ENCODE data around the gene PLCH1. TPM values are rescaled to one million over a fixed set of nuclear protein-coding genes. Genes with fewer than 3 reads are reported as not detected.

The PLCH1 gene
- total and polyA plus RNA-seq, 9 of the 15 experiments (the other 6 are each of a cell fraction or from before 2014, with no cell fraction given), result 0.17 to 0.62 (median 0.40) TPM

GRCh38 chr3:155525324-155525833, 219.5 kb downstream of the PLCH1 start (continued):
- TF ChIP-seq RBM14 (IDR thresholded peaks at IDR 0.05; ENCODE audit: borderline replicate concordance, insufficient read depth, low read depth, low read length) (no peak), ZBED1 (IDR thresholded peaks at IDR 0.05) (no peak), NFXL1 (CRISPR knock-in tag; IDR thresholded peaks at IDR 0.05) (no peak)

DNA sequence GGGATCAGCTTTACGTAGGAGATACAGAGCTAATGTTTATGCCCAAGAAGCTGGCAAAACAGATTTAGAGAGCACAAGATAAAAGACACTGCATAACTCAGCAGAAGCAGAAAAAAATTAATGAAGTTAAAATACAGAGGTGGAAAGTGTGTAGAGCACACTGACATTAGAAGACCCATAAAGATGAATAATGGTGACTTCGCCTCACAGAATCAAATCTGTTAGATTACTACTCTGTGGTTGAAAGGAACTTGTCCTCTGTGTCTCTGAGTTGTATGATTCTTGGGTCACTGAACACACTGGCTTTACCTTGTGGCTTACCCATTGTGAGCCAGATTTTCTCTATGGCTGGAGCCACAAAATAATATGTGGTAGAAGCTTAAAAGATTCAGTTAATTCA, 224.4 kb downstream of the PLCH1 start:
- Histone ChIP-seq H3K4me2 (ENCODE audit: insufficient read depth, low read length) (no peak overlapping the region), H3K27me3 (ENCODE audit: control insufficient read depth in 2 of 2, insufficient read depth in 2 of 2, low read length in 2 of 2) (no peaks in the 10 kb centered on the region; a peak in 1 of 5 replicates), H3K36me3 (ENCODE audit: control insufficient read depth, insufficient read depth, low read length) (no peaks in the 10 kb centered on the region), H4K20me1 (replicated peaks; ENCODE audit: control insufficient read depth, insufficient read depth, low read length) (no peaks in the 10 kb centered on the region), H3K27ac (ENCODE audit: extremely low read depth, low read depth, low read length) (no peak overlapping the region), H3K79me2 (ENCODE audit: control insufficient read depth, insufficient read depth, low read length) (no peaks in the 10 kb centered on the region), H3K9me3 (replicated peaks; ENCODE audit: control insufficient read depth, insufficient read depth, low read depth, low read length) (no peaks in the 10 kb centered on the region), H3K4me3 (no peak overlapping the region), H3K9me1 (ENCODE audit: control insufficient read depth, insufficient read depth, low read length) (no peaks in the 10 kb centered on the region), H2AFZ (ENCODE audit: low read depth, low read length) (no peak overlapping the region), H3K9ac (ENCODE audit: insufficient read depth in 1 of 2, low read depth in 2 of 2, low read length in 2 of 2) (no peak overlapping the region), H3K4me1 (replicated peaks in 1 of 2; ENCODE audit: control insufficient read depth in 2 of 2, insufficient read depth in 2 of 2, low read length in 2 of 2) (no peaks in the 10 kb centered on the region)
- 0% methylated on average over 2 of the region's 2 CpGs for WGBS (ENCODE audit: insufficient coverage, low coverage, missing lambda C conversion rate)
- no TSS peak for BruUV-seq (replicated peaks)
- DNase-seq (ENCODE audit: extremely low read depth in 1 of 4, low spot score in 3 of 4), result no peak
- intact Hi-C loops (cut with micrococcal nuclease), result no loop called here
- TF ChIP-seq ZFP91 (CRISPR knock-in tag; IDR thresholded peaks at IDR 0.05) (no peak), SMAD1 (IDR thresholded peaks at IDR 0.05; ENCODE audit: low read depth, low read length, partially characterized antibody) (no peak), NELFE (IDR thresholded peaks at IDR 0.05; ENCODE audit: insufficient read depth, insufficient read length) (no peak), TGIF2 (CRISPR knock-in tag; IDR thresholded peaks at IDR 0.05) (no peak), GTF2F1 (IDR thresholded peaks at IDR 0.05; ENCODE audit: low read depth, low read length) (no peak), NFE2L1 (tag; IDR thresholded peaks at IDR 0.05; ENCODE audit: borderline replicate concordance, low read depth) (no peak), CBX3 (IDR thresholded peaks at IDR 0.05; ENCODE audit: borderline replicate concordance in 1 of 2, low read length in 2 of 2) (no peak), E2F4 (CRISPR knock-in tag; IDR thresholded peaks at IDR 0.05; ENCODE audit: low read depth) (no peak), OTX1 (CRISPR knock-in tag; IDR thresholded peaks at IDR 0.05) (no peak), SMAD4 (CRISPR knock-in tag; conservative IDR thresholded peaks at IDR 0.05) (no peak), NR2F6 (CRISPR knock-in tag; IDR thresholded peaks at IDR 0.05) (no peak)
- no peak for ATAC-seq
- POLR2A ChIA-PET, result interaction anchor here (0.7 kb wide), 1 partner anchor 10 kb away, joined by 3 read pairs; no protein-coding TSS in a partner anchor
- no peak for FAIRE-seq
- CTCF ChIA-PET (ENCODE audit: low intra/inter-chr PET ratio), result no interaction called here
- in situ Hi-C loops (cut with MboI), result no loop called here

Data from K562 (cell line).